NOMO-1 (cell line): ENCODE measurements around the gene GPC2.
"Not testable (repeated sequence)": the region's sequence is repeated elsewhere in the genome, so short reads cannot be mapped to it uniquely, and the experiment has no call there.

Experiments
- DNase-seq, 2 experiments: peaks; one replicate each; lab custom pipeline; 2025; ENCODE audit not compliant: unreplicated experiment in 2 of 2; lab: John Stamatoyannopoulos, UW

Gene GPC2

DNA sequence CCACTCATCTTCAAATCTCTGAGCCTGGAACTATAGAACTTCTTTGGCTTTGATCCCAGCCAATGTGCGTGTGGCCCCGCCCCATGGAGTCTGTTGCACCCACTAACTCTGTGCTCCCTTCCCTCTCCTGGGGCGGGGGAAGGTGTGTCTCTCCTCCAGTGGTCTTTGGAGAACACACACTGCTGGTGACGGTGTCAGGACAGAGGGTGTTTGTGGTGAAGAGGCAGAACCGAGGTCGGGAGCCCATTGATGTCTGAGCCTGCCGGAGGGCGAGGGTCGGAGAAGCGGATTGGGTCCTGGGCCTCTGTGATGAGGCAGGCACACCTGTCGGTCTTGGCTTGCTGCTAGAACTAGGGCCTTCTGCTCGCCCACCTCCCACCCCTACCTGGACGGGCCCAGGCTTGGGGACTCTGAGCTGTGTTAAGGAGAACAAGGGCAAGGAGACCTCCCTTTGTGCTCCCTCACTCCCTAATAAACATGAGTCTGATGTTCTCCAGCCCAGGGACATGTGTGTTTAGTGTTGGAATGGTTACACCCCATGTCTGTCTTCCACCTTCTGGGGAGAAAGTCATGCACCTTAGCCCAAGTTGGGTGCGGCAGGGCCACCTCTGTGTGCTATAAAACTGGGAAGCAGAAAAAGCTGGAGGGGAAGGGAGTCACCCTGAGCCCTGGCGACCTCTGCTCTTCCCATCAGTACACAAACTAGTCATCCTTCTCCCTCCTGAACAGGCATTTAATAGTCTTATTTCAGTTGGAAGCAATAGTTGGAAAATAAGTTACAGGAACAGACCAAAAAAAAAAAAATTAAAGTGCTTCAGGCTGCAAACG, 23.3 kb downstream of the GPC2 start:
- DNase-seq = no peak

DNA sequence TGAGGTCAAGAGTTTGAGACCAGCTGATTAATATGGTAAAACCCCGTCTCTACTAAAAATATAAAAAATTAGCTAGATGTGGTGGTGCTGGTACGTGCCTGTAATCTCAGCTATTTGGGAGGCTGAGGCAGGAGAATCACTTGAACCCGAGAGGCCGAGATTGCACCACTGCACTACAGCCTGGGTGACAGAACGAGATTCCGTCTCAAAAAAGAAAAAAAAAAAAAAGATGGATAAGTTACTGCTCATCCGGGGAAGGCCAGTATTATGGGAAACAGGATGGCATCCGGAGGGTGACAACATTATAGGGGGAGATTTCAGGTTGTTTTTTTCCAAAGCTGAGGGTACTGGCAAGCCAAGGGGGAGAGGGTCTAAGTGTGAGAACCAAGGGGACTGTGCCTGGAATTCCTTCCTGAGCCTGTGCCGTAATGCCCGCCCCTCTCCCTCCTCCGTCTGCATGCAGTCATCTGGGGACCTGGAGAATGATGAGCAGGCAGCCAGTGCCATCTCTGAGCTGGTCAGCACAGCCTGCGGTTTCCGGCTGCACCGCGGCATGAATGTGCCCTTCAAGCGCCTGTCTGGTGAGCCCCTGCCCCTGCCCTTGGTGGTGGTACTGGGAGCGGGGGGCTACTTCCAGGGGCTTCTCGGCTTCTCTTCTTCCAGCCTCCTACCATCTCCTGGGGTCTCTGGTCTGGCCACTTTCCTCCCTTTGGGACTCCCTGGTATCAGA, 24.1 kb downstream of the GPC2 start:
- DNase-seq = no peak

DNA sequence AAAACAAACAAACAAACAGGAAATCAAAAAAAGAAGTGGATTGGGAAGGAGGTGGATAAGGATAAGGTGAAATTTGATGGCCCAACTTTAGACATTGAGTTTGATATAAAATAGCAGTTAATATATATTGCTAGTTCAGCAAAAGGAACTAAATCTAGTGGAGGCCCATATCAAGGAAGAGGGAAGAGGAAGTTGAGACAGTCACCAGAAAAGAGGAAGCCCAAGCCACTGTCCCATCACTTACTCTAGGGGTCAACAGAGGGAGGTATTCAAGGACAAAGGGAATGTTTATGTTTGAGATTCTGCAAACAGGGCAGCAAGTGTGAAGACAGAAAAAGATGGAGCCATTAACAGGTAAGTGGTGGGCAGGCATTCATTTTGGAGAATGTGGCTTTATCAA, 24.8 kb downstream of the GPC2 start:
- DNase-seq = peak; percentile 88 to 97

DNA sequence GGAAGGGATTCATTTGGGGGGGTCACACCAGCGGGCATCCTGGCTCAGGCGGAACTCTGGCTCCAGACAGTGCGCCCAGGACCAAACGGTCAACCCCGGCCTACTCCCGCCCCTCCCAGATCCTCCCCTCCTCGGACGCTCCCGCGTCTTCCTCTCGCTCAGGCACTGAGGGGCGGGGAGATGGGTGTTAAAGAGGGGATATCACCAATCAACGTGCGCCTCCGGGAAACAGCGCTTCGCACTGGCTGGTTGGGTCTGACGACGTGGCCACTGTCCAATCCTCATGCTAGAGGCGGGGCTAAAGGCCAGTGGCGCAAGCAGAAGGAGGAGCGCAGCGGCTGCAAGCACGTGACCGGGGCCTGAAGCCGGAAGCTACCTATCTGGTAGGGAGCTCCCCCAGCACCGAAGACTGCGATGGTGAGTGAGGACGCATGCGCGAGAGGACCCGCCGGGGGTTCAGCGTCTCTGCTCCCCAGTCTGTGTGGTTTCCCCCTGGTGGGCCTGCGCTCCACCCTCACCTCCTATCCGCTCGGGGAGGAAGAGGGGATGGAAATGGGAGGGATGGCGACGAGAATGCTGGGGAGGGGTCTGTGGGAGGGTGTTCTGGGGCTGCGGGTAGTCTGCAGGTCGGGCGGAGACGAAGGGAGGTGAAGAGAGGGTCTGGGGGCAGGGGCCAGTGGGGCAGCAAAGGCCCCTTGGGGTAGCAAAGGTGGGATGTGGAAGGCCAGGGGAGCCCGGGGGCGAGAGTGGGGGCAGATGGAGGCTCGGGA, 28.4 kb downstream of the GPC2 start, which contains the start of gene LAMTOR4:
Gene LAMTOR4, plus strand, starts transcription at position 360 of the 770 bp plus-strand sequence. Its CDS starts 55 bp downstream, at position 415.
- peak; percentile 100 for DNase-seq

DNA sequence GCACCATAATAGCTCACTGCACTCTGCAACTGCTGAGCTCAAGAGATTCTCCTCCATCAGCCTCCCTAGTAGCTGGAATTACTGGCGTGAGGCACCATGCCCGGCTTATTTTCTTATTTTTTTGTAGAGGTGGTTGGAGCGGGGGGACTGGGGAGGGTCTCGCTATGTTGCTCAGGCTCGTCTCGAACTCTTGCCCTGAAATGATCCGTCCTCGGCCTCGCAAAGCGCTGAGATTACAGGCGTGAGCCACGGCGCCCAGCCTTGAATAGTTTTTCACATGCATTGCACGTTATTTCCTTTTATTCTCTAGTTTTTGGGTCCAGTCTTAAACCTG, 29.0 kb downstream of the GPC2 start:
- no peak for DNase-seq

DNA sequence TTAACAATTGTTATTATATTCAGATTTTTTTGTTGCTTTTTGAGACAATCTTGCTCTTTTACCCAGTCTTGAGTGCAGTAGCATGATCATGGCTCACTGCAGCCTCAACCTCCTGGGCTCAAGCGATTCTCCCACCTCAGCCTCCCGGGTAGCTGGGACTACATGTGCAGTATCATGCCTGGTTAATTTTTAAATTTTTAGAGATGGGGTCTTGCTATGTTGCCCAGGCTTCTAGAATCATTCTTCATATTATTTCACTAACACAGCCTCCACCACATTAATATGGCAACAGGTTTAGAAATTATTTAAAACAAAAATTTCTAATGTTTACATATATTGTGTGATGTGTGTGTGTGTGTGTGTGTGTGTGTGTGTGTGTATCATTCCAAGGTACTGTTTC, 29.9 kb downstream of the GPC2 start:
- no peak for DNase-seq

DNA sequence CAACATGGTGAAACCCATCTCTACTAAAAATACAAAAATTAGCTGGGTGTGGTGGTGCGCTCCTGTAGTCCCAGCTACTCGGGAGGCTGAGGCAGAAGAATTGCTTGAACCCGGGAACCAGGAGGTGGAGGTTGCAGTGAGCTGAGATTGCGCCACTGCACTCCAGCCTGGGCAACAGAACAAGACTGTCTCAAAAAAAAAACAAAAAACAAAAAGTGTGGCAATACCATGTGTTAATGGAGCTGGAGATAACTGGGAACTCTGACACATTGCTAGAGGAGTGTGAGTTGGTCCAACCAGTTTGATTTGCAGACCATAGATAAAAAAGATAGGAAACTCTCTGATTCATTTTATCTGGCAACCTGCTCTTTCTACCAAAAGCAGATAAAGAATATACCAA, 30.8 kb downstream of the GPC2 start:
- DNase-seq = peak in 1 of 2 experiments; percentile 37

DNA sequence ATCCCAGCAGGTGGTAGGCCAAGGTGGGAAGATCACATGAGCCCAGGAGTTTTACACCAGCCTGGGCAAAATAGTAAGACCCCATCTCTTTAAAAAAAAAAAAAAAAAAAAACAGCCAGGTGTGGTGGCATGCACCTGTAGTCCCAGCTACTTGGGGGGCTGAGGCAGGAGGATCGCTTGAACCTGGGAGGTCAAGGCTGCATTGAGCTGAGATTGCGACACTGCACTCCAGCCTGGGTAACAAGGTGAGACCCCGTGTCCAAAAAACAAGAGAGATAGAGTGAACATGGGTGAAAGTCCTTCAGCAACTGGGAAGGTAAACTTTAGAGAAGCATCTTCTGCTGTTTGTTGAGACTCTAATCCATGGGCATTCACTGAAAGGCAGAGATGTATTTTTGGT, 34.7 kb downstream of the GPC2 start:
- no peak for DNase-seq

DNA sequence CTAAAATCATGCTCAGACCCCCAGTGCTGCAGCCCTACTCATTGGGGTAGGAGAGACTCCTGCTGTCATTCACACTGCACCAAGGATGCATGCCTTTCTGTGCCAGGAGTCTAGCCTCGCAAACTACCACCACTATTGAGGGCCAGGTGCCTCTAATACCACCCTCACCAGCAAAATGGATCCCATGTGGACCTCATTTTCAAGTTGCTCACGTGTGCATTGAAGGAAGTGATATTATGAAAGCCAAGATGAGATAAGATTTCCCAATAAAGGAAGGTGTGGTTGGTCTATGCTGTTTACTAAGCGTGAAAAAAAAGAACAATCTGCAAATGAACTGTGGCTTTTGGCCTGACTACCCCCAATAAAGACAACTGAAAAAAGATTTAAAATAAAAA, 35.6 kb downstream of the GPC2 start:
- peak; percentile 90 to 91 for DNase-seq

DNA sequence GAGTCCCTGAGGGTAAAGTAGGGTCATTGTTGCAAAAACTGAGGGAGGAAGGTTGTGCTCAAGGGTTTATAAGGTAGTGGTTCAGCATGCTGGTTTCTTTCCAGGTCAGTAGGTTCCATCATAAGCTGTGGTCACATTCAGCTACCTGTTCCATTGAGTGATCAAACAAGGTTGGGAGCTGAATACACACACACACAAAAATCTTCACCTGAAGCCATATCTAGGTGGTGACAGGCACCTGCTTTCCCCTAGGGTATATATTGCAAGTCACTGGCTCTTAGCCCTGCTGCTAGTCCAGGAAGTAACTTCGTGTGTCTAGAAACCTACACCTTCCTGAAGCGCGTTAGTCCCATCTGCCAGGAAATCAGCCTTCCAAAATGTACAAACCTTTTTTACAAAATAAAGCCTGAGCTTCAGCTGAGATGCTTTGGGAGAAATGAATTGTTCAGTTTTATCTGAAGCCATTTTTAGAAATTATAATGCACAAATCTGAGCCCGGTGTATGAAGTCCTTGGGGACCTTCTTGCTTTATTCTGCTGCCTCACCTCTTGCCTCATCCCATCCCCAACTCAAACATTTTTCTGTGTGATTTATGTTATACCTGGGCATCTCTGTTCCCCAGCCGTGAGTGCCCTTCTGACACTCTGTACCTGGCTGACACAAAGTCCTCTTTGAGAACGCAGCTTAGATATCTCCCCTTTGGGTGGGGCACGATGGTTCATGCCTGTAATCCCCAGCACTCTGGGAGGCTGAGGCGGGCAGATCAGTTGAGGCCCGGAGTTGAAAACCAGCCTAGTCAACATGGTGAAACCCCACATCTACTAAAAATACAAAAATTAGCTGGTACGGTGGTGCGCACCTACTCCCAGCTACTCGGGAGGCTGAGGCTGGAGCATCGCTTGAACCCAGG, 39.1 kb downstream of the GPC2 start:
- DNase-seq = no peak

DNA sequence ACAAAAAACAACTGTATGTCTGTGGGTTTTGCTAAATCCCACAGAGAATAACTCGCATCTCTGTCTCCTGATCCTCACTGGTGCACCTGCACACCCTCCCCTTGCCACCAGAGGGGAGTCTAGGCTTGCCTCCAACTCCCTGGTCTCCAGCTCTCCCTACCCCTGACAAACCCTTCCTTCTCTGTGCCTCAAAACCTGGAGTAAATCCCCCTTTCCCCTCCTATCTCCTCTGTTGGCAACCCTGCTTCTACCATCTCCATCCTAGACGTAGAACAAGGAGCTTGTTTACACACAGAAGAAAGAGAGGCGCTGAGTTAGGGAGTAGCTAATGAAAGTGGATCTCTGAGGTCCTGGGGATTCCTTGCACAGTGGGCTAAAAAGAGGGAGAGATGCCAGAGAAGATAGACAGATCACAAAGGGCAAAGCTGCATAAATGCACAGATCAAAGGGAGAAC, 44.5 kb downstream of the GPC2 start:
- peak; percentile 65 to 75 for DNase-seq

DNA sequence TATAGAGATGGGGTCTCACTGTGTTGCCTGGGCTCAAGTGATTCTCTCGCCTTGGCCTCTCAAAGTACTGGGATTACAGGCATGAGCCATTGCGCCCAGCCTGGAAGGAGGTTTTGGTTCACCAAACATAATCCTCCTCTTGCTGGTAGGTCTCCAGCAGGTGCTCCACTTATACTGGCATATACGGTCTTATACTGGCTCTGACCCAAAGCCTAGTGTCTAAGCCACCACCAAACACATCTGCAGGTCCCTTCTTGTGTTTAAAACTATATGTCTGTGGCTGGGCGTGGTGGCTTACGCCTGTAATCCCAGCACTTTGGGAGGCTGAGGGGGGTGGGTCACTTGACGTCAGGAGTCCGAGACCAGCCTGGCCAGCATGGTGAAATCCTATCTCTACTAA, 45.1 kb downstream of the GPC2 start:
- no peak for DNase-seq

DNA sequence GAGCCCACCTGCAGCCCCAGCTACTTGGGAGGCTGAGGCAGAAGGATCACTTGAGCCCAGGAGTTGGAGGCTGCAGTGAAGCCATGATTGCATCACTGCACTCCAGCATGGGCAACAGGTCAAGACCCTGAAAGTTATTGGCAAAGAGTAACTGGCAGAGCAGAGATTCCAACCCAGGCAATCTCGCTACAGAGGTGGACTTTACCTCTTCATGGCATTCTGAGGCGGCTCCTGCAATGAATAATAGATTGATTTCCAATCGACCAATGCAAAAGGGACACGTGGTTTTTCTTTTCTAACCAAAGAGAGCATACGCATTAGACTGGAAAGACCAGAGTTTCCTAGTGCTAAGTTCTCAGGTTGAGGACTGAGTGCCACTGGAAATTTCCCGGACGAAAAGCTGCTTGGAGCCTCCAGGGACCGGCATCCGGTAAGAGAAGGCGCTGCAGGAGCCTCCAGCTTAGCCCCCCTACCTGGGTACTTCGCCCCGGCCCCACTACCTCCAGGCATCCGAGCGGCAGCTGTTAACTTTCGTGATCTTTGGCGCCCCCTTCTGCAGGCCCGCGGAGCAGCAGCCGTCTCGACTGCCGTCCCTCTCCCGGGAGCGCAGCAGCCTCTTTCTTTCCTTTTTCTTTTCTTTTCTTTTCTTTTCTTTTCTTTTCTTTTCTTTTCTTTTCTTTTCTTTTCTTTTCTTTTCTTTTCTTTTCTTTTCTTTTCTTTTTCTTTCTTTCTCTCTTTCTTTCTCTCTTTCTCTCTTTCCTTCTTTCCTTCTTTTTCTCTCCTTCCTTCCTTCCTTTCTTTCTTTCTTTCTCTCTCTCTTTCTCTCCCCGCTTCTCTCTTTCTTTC, 46.4 kb downstream of the GPC2 start:
- peak; percentile 74 to 77 for DNase-seq

DNA sequence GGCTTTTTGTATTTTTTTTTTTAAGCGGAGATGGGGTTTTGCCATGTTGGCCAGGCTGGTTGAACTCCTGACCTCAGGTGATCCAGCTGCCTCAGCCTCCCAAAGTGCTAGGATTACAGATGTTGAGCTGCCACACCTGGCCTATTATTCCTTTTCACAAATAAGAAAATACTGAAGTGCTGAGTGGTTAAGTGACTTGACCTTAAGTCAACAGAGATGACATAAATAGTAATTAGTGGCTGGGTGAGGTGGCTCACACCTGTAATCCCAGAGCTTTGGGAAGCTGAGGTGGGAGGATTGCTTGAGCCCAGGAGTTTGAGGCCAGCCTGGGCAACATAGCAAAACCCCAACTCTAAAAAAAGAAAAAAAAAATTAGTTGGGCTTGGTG, 47.0 kb downstream of the GPC2 start:
- DNase-seq = not testable (repeated sequence)

DNA sequence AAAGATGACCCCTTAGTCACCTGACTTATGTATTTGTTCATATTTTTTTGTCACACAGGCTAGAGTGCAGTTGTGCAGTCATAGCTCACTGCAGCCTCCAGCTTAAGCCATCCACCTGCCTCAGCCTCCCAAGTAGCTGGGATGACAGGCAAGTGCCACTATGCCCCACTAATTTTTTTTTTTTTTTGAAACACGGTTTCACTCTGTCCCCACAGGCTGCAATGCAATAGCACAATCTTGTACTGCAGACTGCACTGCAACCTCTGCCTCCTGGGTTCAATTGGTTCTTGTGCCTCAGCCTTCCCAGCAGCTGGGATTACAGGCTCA, 48.6 kb downstream of the GPC2 start:
- DNase-seq = no peak

DNA sequence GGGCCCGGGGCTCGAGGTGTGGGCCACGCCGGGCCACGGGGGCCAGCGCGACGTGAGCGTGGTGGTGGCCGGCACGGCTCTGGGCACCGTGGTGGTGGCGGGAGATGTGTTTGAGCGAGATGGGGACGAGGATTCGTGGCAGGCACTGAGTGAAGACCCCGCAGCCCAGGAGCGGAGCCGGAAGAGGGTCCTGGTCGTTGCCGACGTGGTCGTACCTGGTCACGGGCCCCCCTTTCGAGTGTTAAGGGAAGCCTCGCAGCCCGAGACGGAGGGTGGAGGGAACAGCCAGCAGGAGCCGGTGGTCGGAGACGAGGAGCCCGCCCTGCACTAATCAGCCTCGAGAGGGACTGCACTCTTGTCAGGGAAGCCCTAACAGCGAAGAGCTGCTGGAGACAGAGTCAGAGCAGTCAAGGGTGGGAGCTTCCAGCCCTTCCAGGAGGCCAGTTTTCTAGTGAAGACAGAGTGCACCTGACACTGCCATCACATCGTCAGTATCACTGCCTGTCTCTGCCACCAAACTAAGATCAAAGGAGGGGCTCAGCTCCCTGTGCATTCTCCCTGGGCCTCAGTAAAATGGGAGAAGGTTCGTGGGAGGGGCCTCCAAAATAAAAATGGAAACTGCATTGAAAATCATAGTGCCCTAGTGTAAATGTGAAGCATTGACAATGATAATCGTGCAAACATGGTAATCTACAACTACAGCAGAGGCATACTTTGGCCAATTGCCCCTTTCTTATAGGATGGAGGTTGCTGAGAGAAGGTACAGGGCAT, 49.1 kb downstream of the GPC2 start:
- DNase-seq = peak; percentile 11 to 40

DNA sequence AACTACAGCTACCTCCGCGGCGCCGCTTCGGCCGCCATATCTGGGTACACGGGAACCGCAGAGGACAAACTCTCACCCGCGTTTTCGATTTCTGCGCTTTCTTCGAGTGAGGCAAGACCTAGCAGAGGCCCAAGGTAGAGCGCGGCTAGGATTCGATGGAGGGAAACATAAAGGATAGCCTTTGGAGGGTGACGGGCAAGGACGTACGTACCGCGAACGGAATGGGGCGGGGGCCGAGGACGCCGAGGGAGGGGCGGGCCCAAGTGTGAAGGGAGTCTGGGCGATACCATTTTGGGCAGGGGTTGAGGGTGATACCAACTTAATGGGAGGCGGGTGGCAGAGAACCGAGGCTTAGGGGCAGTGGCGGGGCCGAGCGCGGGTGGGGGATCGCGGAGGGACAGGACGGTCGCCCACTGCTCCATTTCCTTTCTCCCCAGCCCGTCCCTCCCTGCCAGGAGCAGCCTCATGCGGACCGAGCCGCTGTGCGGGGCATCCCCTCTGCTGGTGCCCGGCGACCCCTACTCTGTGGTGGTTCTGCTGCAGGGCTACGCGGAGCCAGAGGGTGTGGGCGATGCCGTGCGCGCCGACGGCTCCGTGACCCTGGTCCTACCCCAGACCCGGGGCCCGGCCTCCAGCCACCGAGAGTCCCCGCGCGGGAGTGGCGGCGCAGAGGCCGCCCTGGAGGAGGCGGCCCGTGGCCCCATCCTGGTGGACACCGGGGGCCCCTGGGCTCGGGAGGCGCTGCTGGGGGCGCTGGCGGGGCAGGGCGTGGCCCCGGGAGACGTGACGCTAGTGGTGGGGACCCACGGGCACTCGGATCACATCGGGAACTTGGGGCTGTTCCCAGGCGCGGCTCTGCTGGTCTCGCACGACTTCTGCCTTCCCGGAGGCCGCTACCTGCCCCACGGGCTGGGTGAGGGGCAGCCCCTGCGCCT, 50.0 kb downstream of the GPC2 start, which contains the start of gene MBLAC1:
Gene MBLAC1, plus strand, starts transcription at position 37 of the 935 bp plus-strand sequence. Its CDS starts 429 bp downstream, at position 466.
- peak; percentile 92 to 96 for DNase-seq
